Activated naive CD4-positive, alpha-beta T cell treated with anti-CD3 and anti-CD28 coated beads, Interleukin-2, amount 50 U/mL, for 16 hours (primary cell): ENCODE measurements around the gene VLDLR.
"Not testable (repeated sequence)": the region's sequence is repeated elsewhere in the genome, so short reads cannot be mapped to it uniquely, and the experiment has no call there.

Experiments used
- DNase-seq: peaks from one replicate; pipeline ENCODE4 v3.0.0-alpha.2; 2020

Gene VLDLR

DNA sequence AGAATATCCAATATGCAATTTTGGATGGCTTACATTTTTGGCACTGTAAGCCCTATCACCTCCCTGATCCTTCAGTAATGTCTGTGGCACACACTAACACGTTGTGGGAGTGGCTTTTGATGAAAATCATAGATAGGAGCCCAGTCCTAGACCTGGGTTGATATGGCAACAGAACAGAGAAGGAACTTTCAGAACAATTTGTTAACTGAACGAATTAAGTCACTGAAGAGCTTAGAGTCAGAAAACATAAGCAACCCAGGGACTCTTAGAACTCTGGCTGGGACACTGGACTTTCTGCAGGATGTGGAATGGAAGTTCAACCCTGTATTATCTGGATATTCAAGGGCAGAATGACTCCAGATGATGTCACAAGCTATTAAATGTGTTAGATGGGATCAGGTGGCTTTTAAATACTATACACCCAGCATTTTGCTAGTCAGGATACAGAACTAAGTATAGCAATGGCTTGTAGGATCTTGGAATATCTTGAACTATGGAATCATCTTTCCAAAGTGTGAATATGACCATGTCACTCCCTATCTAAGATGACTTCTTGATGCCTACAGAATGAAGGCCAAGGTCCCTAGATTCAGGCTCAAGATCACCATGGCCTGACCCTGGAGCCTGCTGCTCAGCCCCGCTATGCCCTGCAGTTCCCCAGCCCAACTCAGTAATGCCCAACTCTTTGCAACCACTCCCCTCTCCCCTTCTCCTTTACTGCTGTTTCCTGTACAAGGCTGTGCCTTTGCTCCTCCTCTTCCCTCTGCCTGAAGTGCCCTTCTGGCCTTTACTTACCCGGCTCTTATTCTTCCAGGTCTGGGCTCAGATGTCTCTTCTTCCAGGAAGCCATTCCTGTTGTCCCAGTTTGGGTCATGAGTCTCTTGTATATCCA lies 42.8 kb downstream of the VLDLR start:
- no peak for DNase-seq

DNA sequence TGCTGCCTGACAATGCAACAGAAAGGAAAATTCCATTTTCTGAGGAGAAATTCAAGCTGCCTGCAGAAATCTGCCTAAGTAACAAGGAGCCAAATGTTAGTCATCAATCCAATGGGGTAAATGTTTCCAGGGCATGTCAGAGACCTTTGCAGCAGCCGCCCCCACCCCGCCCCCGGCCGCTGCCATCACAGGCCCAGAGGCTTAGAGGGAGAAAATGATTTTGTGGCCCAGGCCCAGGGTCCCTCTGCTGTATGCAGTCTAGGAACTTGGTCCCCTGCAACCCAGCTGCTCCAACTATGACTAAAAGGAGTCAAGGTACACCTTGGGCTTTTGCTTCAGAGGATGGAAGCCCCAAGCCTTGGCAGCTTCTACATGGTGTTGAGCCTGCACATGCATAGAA lies 45.0 kb downstream of the VLDLR start:
- DNase-seq: no peak

GRCh38 chr9:2673161-2673560 lies 51.6 kb downstream of the VLDLR start:
- DNase-seq: no peak

GRCh38 chr9:2674141-2674824 lies 52.7 kb downstream of the VLDLR start:
- no peak for DNase-seq

GRCh38 chr9:2675834-2676233 lies 54.2 kb downstream of the VLDLR start:
- DNase-seq: no peak

DNA sequence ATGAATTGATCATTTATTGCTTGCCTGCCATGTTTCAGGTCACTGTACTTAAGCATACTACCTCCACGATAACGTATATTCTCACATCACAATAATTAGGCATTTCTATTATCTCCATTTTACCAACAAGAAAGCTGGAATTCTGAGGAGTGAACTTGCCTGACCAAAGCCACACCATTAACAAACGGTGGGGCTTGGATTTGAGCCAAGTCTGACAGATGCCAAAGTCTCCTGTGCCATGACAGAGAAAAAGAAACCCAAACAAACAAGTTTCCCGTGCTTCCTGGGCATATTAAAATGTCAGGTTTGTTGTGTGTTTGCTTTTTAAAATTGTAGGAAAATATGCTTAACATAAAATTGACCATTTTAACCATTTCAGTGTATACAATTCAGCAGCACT lies 54.9 kb downstream of the VLDLR start:
- DNase-seq: no peak

DNA sequence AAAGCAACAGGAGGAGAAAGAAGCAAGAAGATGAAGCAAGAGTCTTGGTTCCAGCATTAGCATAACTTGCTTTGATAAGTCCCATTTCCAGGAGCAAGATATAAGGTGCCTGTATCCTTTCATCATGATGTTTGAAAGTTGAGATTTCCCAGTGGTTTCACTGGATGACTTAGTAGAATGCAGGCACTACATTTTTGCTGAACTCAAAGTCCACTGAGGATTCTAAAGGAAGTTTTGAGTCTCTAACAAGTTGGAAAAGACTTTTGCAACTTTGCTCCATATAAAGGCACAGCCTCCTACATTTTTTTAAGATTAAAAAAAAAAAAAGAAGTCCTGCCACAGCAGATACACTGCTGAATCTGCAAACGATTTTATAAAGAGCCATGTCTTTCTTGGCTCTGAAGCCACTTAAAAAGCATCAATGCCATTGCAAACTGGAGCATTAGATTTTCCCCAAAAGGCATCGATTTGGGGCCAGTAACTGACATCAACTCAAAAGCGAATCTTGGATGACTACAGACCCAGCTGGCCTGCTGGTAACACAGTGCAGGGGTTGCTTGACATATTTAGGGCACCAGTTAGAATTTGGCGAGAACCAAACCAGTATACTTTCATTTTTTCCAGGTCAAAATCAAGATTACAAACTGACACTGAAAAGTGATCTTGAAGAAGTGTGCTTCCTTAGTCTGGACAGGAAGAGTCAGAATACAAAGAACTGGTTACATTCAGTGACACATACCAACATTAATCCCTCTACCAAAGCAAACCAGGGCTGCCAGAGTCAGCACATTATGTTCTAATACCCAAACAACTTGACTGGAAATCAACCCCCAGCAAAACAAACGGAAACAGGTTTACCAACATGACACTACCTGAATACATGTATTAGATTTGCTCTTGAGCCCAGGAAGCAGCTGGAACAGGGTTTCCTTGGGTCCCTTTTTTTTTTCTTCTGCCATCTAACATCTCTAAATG lies 56.6 kb downstream of the VLDLR start:
- no peak for DNase-seq

- DNase-seq: no peak
These were observed 57.4 kb downstream of the VLDLR start for GRCh38 chr9:2679011-2679410.

- no peak for DNase-seq
These were observed 60.4 kb downstream of the VLDLR start for GRCh38 chr9:2681981-2682380.

DNA sequence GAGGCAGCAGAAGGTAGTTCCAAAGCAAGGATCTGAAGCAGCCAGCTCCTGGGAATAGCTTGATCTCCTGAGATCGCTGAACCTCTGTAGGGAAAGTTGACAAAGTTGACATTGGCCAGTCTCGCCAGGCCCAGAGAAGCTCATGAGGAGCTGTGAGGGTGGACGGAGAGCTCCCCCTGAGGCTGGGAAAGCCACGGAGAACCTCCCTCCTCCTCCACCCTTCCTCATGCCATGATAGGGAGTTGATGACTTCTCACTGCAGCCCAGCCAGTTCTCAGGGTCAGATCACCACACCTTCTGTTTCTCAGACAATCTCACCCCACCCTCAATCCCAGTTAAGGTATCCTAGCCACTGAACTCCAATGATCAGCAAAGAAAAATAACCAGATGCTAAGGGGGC lies 65.3 kb downstream of the VLDLR start:
- no peak for DNase-seq

DNA sequence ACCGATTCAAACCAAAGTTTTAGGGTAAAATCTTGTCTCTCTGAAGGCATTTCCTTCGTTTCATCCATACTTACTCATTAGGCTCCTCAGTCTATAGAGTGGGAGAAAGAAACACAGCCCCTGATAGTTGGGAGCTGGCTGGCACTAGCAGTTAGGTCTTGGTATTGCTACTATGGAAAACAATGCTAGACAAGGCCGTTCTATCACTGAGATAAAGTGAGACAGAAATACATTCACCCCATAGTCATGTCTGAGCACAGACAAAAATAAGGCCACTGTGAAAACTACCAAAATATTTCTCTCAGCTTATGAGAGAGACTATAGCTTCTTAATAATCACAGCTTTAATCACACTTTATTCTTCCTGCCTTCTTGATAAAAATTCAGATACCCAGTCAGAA lies 67.0 kb downstream of the VLDLR start:
- no peak for DNase-seq

- DNase-seq: no peak
These were observed 69.6 kb downstream of the VLDLR start for GRCh38 chr9:2691212-2691611.

DNA sequence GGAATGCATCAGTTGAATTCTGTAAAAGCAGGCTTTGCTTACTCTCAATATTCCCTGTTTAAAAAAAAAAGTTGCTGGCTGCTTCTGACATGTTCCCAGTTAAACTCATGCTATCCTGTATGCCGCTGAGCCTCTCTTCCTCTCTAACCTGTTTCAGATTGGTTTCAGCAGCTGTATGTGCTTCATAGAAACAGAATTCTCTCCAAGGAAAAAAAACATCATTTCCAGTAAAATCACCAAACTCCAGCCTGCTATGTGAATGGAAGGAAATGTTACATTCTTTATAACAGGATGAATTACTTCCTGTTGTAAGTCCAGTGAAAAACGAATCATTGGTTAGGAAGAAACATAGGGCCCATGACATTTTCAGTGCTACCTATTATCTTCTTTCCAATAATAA lies 70.0 kb downstream of the VLDLR start:
- DNase-seq: no peak

- DNase-seq: no peak
These were observed 71.5 kb downstream of the VLDLR start for GRCh38 chr9:2693056-2693455.

DNA sequence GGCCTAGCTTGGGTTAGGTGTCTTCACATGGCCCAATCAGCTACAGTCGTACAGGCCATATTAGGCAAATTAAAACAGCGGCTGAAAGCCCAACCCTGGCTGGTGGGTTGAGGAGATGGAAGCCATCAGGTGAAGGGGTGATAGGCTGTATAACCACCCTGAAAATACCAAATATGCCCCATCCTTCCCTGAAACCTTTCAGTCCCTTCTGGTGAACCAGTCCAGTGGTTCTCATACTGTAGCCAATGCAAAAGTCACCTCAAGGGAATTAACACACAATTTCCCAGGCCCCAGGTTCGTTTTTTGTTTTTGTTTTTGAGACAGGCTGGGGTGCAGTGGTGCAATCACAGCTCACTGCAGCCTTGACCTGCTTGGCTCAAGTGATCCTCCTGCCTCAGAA lies 75.9 kb downstream of the VLDLR start:
- DNase-seq: no peak

DNA sequence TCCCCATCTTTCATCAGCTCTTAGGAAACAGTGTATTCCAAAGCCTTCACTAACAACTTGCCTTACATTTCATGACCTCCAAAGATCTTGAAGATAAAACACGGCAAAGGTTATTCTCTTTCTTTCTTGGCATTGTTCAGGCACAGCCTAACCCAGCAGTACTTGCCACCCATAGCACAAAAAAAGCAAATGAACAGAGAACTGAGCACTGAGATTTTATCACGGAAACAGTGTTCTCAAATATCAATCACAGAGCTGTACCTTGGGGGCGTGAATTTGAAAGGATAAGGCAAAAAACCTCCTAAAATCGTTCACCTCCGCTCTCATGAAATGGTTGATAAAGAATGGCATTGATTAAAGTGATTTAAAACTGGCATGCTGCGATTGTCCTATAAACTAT lies 78.8 kb downstream of the VLDLR start:
- no peak for DNase-seq

DNA sequence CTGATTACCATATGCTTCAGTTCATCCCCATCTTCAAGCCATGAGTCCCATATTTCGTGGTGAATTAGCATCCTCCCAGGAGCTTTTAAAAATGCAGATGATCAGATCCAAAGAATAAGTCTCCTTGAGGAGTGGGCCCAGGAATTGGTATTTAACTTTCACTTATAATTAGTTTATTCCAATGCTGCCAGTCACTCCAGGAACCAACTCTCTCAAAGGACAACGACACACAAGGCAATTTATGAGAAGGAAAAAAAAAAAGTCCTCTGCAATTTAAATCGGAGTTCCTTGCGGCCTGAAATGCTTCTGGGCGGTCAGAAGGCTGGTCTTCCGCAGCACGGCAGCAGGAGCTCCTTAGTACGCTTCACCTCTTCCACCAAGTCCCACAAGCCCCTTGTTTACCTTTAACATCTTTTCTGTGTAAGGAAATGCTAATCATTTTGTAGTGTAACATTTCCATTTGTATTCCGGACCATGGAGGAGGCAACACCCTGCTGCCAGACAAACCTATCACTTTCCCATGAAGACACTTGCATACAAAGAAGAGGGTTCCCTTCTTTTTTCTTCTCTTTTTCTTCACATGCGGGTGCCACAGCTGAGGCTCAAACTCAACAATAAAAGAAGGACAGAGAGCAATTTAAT lies 79.4 kb downstream of the VLDLR start:
- DNase-seq: no peak

- DNase-seq: no peak
These were observed 82.9 kb downstream of the VLDLR start for GRCh38 chr9:2704504-2704903.

- DNase-seq: not testable (repeated sequence)
These were observed 85.7 kb downstream of the VLDLR start for GRCh38 chr9:2707256-2707655.
